Stimulated activated CD4-positive, alpha-beta T cell treated with anti-CD3 and anti-CD28 coated beads, Interleukin-15, amount 100 ng/mL, for 48 hours (primary cell): Measurements from ENCODE around the gene CTAG1B.
"Not testable (repeated sequence)": the region's sequence is repeated elsewhere in the genome, so short reads cannot be mapped to it uniquely, and the experiment has no call there.

Source experiments
- DNase-seq, 2 donors: peaks; one replicate each; pipeline ENCODE4 v3.0.0-alpha.2; 2020; ENCODE audit warnings: low read depth in 2 of 2

CTAG1B gene

DNA sequence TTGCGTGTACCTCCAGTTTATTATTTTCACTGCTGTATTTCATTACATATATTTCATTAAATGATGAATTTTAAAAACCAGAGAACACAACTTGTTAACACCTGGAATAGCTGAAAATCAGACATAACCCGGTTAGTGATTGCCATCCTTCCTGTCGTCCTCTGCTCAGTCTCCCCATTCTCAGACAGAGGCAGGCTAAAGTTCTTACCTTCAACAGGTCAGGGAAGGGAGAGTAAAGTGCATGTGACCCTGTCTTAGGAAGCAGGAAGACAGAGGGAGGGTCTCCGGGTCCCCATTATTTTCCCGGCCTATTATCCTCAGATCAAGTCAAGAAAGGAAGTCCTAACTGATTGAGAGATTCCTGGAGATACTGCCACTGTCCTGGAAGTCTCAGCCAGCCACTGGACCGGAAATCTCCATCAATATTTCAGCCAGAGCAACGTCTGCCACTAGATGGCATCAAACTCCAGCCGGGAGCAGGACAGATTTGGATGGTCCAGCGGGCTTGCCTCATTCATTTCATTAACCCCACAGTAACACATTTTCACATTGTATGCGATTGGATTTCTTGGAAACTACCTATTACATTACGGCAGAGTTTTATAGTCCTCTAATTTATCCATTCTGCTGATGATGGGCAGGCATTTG lies 1.8 kb upstream of the CTAG1B start:
- DNase-seq: not testable (repeated sequence)

DNA sequence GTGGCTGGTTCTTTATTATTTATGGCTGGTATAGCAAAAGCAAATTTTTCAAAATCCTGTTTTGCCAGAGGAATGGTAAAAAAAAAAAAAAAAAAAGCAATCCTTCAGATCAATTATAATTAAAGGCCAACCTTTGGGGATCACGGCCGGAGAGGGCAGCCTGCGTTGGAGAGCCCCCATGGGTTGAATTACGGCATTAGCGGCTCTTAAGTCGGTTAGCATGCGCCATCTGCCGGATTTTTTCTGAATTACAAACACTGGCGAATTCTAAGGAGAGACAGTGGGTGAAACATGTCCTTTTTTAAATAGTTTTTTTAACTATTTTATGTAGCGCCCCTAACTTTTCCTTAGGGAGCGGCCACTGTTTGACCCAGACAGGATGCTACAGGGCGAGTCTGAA lies 5.5 kb downstream of the CTAG1B start:
- DNase-seq: not testable (repeated sequence)

DNA sequence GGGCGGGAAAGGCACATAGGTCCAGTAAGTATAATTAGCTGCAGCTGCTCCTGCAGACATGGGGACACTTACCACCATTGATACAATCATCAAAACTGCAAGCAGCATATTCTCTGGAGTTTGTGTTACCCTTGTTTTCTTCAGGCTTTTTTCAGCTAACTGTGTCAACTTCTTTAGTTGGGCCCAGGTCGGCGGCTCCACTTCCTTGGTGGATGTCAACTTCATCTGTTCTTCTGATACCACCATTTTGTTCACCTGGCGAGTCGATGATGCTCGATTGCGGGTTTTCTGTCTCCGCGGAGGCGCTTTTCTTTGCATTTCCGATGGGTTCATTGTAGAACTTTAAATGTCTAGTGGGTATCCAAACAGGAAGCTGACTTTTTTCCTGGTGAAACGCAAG lies 7.9 kb downstream of the CTAG1B start:
- not testable (repeated sequence) for DNase-seq

DNA sequence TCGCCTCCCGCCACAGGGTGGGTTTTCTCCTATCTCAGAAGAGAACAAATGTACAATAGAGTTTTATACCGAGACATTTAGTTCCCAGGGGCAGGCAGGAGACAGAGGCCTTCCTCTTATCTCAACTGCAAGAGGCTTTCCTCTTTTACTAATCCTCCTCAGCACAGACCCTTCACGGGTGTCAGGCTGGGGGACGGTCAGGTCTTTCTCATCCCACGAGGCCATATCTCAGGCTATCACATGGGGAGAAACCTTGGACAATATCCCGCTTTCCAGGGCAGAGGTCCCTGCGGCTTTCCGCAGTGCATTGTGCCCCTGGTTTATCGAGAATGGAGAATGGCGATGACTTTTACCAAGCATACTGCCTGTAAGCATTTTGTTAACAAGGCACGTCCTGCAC lies 10.3 kb downstream of the CTAG1B start:
- not testable (repeated sequence) for DNase-seq

DNA sequence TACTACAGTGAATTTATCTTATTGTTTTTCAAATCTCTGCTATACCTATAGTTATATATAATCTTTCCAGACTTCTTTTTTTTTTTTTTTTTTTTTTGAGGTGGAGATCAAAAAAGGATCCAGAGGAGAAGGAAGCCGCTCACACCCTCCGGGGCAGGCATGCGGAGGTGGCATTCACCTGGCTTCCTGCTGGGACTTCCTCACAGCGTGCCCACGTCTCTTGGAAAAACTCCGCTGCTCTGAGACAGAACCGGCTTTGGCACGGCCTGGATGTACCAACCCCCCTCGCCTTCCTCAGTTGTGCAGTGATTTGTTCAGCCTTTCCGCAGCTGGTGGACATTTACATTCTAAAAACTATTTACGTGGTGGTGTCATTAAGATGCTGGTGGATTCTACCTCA lies 11.1 kb downstream of the CTAG1B start:
- DNase-seq: not testable (repeated sequence)

DNA sequence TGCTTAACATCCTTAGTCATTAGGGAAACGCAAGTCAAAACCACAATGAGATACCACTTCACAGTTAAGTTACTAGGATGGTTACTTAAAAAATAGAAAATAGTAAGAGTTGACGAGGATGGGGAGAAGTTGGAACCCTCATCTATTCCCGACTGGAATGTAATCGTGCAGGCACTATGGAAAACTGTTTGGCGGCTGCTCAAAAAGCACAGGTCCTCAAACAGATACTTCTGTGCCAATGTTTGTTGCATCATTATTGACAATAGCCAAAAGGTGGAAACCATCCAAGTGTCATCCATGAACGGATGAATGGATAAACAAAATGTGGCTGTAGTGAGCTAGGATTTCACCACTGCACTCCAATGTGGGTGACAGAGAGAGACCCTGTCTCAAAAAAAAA lies 11.7 kb downstream of the CTAG1B start:
- no peak for DNase-seq

DNA sequence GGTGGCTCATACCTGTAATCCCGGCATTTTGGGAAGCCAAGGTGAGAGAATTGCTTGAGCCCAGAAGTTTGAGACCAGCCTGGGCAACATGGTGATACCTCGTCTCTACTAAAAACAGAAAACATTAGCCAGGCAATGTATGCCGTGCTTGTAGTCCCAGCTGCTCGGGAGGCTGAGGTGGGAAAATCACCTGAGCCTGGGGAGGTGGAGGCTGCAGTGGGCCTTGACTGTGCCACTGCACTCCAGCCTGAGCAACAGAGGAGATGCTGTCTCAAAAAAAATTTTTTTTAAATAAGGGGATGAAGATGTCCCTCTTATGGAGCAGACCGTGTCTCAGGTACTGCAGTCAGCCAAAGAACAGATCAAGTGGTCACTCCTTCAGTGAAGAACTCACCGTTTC lies 13.5 kb downstream of the CTAG1B start:
- DNase-seq: no peak

DNA sequence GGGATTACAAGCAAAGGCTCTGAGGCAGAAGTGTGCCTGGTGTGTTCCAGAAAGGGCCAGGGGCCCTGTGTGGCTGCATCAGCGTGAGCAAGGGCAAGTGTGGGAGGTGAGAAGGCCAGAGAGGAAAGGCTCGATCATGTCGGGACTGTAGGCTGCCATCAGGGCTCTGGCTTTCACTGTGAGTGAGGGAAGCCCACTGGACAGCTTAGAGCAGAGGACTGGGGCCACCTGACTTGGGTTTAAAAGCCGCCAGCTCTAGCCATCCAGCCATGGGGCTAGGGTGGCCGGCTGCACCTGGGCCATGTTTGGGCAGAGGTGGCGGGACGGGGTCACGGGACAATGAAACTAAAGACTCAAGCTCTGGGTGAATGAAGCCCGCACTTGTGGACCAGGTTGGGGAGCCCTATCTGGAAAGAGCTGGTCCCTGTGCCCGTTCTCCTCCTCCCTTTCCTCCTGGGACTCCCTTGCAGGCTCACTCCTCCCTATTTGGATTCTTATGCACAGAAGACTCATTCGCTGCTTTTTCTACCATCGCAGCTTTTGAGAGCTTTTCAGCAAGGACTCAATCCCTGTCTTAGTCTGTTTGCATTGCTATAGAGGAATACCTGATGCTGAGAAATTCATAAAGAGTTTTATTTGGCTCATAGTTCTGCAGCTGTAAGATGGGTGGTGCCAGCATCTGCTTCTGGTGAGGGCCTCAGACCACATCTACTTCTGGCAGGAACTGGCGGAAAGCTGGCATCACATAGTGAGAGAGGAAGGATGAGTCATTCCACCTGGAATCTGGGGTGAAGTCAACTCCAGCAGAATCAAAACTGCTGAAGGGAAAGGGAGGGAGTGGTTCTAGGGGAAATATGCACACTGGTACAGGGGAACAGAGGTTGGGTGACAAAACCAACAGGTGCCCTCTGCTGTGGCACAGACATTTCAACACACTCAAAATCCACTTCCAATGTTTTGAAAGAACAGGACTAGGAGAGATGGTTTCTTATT lies 15.3 kb downstream of the CTAG1B start:
- no peak for DNase-seq

DNA sequence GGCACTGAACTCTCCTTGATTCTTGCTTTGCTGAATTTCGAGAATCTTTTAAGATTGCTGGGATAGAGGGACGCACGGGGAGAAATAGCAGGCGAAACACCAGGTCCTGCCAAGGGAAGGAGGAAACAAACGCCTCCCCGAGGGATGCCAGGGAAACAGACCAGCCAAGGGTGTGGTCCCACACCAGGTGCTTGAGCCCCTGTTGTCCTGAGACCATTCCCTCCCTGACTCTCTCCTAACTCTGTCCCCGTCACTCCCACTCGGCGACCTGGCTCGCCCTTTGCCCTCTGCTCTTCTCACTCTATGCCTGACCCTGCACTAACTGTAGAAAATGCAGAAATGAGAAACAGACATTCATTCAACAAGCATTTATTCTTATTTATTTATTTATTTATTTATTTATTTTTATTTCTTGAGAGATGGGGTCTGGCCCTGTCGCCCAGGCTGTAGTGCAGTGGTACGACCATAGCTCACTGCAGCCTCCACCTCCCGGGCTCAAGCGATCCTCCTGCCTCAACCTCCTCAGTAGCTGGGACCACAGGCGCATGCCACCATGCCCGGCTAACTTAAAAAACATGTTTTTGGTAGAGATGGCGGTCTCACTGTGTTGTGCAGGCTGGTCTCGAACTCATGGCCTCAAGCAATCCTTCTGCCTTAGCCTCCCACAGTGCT lies 16.2 kb downstream of the CTAG1B start:
- DNase-seq: no peak

DNA sequence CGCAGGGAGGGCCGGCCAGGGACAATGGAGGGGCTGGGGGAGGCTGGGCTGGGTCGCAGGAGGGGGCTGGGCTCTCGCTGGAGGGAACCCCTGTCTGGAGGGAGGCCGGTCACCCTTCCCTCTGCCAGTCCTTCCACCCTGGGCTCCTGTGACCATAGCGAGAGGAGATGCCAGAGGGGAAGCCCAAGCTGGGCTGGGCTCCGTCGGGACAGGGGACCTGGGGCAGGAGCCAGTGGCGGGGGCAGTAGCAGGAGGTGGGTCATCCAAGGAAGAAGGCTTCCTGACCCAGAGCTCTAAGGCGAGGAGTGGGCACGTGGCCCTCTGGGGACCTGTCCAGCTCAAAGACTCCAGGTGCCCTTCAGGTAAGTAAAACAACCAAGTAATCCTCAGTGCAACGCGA lies 16.9 kb downstream of the CTAG1B start:
- no peak for DNase-seq

DNA sequence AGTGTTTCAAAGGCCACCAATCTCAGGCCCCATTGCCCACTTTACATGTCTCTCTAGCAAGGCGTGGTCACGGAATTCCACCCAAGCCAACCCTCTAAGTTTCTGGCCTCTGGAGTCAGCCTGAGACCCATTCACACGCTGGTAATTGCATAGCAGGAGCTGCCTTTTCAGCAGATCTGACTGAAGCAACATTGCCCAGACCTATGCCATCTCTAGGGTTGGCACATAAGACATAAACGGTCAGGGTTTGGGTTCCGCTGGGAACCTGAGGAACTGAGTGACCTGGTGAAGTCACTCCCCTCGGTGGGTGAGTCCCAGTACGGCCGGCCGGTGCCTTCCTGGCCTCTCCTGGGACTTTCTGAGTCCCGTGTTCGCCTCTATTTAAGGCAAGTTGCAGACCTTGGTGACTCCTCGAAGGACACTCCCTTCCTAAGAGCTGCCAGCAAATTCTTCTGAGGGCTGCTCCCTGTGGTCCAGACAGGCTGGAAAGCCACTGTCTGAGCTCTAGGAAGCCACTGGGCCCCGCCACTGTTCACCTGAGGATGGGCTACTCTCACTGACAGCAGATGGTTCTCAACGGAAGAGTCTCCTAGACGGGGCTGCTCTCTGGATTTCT lies 18.2 kb downstream of the CTAG1B start:
- no peak for DNase-seq

DNA sequence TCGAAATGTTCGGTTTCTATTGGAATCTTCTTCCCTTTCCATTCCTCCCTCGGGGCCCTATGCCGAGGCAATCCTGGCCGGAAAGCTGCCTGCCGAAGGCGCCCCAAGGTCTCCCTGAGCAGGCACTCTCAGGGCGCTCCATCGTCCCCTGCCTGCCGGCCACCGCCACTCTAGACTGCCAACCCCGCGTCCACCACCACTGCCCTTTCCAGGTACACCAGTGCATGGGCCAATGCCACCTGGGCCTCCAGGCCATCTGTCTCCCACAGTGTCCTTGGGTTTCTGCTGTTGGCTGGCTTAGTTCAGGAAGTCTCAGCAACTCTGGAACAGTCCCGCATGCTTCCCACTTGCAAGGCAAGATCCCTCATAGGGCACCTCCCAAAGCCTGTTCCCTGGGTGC lies 19.6 kb downstream of the CTAG1B start:
- DNase-seq: no peak

DNA sequence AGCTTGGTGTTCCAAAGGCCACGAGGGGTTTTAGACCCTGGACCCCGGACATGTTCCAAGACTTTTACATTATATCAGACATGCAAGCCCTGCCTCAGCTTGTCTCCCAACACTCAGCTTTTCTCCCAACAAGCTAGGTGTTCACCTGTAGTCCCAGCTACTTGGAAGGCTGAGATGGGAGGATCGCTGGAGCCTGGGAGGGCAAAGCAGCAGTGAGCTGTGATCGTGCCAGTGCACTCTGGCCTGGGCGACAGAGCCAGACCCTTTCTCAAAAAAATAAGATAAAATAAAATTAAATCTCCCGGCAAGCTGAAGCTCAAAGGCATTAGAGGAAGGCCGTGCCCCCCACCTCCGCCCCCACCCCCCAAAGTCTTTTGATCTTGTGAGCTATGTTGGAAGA lies 20.4 kb downstream of the CTAG1B start:
- no peak for DNase-seq

DNA sequence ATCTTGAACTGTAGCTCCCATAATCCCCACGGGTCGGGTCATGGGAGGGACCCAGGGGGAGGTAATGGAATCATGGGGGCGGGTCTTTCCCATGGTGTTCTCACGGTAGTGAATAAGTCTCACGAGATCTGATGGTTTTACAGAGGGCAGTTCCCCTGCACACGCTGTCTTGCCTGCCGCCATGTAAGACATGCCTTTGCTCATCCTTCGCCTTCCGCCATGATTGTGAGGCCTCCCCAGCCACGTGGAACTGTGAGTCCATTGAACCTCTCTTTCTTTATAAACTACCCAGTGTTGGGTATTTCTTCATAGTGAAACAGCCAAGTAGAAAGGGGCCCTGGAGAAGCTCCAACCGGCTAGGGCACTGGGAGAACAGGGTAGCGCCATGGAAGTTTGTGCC lies 21.9 kb downstream of the CTAG1B start:
- no peak for DNase-seq

DNA sequence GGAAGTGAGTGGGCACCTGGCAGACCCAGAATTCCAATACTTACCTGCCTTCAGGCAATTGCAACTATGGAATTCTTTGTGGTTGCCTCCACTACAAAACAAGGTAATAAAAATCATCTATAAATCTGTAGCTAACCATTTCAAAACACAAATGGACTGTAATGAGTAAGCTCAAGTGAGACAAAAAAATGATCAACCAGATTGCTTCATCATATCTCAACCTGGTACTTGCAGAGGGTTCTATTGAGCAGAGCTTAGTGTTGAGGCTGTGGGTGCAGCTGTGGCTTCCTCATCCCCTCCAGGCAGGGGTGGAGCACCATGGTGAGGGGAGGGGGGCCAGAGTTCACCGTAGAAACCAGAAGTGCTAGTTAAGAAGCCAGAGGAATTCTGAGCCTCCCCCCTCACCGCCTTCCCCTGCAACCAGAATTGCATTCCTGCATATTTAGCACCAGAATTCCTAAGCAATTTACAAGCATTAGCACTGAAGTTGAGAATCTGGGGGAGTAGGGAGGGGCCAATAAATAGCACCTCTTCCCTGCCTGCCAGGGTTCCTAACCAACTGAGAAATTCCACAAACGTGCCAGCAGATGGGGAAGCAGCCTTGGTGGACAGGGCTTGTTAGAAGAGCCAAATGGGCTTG lies 22.7 kb downstream of the CTAG1B start:
- no peak for DNase-seq

DNA sequence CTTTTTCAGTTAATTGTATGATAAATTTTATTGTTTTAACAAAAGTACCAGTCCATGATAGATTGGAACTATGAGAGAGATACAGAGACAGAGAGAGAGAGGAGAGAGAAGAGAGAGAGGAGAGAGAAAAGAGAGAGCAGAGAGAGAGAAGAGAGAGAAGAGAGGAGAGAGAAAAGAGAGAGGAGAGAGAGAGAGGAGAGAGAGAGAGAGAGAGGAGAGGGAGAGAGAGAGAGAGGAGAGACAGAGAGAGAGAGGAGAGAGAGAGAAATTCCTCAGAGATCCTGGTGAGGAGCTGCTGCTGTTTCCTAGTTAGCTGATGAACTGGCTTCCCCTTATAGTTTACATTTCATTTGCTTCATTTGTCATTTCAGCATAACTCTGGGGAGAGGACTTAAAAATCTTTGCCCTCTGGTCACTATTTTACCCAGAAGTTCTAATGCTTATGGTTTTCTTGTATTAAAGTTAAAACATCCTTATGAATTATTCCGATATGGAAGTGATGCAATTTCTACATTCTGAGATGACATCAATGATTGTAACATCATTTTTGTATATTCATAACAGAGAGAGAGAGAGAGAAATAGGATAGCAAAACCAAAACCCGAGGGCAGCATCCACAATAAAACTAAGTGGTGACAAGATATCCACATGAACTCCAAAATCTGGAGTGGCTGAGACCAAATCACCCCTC lies 23.4 kb downstream of the CTAG1B start:
- DNase-seq: no peak

DNA sequence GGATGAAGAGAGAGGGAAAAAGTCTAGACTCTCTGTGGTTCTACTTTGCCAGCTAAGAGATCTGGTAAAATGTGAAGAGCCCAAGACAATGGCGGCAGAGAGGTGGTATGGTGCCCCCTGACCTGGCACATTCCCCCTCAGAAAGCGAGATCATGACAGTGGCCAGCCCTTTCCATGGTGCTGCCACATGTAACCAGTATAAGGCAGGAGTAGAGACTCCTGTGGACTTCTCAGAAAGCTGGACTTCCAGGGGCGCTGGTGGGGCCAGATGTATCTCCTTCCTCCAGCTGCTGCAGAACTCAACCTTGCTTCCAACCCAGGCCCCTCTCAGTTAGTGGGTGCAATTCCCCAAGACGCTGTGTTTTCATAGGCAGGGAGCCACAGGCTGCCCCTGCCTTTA lies 24.6 kb downstream of the CTAG1B start:
- no peak for DNase-seq

DNA sequence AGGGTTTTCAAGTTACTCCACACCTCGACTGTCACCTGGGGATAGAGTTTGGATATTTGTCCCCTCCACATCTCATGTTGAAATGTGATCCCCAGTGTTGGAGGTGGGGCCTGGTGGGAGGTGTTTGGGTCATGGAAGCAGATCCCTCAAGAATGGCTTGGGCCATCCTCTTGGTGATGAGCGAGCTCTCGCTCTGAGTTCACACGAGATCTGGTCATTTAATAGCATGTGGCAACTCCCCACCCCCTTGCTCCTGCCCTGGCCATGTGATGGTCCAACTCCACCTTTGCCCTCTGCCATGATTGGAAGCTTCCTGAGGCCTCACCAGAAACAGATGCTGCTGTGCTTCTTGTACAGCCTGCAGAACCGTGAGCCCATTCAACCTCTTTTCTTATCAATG lies 25.9 kb downstream of the CTAG1B start:
- DNase-seq: no peak

DNA sequence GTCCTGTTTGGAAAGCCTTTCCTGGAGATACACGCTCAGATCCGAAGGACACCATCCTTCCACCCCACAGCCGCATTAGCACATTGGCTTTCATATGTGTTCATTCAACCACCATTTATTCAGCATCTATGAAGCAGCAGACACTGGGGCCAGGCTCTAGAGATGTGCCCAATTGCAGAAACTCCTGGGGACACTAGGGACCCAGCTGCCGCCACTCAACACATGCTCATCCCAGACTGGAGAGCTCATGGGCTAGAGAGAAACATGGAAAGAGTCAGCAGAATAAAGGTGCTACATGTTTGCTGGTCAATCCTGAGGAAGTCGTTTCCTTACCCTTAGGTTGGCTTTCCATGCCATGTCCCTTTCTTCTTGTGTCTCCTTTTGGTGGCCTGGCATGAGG lies 26.6 kb downstream of the CTAG1B start:
- DNase-seq: no peak

DNA sequence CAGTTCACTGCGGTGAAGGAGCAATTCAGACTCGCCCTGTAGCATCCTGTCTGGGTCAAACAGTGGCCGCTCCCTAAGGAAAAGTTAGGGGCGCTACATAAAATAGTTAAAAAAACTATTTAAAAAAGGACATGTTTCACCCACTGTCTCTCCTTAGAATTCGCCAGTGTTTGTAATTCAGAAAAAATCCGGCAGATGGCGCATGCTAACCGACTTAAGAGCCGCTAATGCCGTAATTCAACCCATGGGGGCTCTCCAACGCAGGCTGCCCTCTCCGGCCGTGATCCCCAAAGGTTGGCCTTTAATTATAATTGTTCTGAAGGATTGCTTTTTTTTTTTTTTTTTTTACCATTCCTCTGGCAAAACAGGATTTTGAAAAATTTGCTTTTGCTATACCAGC lies 28.7 kb downstream of the CTAG1B start:
- DNase-seq: not testable (repeated sequence)

DNA sequence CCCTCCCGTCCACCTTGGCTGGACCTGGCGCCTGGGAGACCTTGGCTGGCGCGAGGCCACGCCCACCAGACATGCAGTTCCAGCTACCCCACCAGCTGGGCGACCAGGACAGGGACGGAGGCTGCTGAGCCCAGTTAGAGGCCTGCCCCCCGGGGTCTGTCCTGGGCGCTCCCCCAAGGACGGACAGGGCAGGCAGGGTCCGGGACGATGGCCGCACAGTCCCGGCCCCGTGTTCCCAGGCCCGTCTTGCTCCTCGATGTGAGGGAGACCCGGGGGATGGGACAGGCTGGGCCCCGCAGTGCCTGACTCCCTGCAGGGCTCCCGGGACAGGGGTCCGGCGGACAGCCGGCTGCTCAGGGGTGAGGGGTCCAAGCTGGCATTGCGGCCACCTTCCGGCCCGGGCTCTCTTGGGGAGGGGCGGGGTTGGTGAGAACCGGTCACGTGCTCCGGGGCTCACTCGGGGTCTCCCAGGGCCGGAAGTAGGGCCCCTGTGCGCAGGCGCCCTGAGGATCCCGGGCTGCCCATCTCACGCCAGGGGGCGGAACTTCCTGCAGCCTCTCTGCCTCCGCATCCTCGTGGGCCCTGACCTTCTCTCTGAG lies 34.4 kb downstream of the CTAG1B start, which contains the start of gene CTAG1A:
CTAG1A (plus strand) TSS at position 549 of the 599 bp plus-strand sequence. CDS start 74 bp downstream, outside the sequence.
- DNase-seq: not testable (repeated sequence)
